Cerebellar cortex (tissue), 1 donor: Measurements from ENCODE around the gene ITIH4.

Experiments used
- DNase-seq: peaks from one replicate; pipeline ENCODE4 v3.0.0-alpha.2; 2015; ENCODE audit warnings: low spot score

The ITIH4 gene

DNA sequence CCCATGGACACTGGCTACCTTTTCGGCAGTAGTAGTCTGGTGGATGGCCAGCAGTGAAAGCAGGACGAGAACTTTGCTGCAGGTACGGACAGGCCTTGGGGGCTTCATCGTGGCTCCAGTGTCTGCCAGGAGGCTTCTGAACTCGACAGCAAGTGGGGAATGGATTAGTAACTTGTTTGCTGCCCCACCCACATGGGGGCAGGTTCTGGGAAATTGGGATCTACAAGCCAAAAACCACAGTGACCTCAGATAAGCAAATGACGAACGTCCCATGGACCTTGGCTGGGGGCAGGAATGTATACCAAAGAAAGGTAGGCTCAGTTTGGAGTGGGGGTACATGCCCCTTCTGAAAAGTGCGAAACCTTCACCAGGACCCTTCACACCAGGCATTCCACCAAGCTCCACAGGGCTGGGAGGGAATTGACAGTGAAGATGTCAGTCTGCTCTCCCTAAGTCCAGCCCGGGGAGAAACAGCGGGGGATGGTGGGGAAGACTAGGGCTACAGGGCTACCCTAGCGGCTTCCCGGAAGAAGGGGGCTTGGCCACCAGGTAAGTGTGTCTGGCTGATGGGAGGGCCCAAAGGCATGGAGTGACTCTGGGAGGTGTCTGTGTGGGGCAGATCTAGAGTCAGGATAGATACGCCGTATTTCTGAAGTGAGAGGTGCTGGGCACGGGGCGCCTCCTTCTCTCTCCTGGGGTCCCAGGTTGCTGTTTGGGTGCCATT lies at the start of gene ITIH4:
Gene ITIH4, minus strand, starts transcription at position 138 of the 724 bp plus-strand sequence. Its CDS starts 30 bp downstream, at position 108.
- DNase-seq: no peak

DNA sequence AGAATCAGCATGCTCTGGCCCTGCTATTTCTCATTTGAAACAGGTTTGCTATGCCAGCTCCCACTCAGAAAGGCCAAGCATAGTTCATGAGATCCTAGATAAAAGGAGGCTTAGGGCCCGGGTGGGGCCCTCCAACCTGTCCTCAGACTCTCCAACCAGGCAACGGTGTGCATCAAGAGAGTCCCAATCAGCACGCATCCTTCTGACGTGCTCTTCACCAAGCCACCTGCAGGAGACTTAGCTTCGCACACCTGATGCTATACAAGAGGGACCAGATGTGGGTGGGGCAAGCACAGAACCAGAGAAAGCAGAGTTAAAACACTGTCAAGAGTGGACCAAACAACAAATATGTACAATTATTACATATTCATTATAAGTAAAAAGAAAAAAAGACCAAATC lies 49.6 kb upstream of the ITIH4 start:
- no peak for DNase-seq

DNA sequence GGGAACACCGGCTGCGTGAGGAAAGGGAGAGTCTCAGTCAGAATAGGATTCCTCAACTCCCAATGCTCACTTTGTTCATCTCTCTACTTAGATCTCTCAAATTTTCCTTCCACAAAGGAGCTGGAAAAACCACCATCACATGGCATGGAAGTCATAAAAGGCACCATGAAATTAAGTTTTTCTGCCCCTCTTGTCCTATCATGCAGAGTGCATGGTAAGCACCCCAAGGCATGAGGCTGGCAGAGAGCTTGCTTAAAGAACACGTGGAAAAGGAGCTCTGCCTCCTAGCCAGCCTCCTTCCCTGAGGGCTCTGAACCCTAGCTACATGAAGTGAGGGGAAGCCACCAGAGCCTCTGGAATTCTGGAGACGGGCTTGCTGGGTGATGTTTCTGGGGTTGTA lies 49.1 kb upstream of the ITIH4 start:
- DNase-seq: no peak

DNA sequence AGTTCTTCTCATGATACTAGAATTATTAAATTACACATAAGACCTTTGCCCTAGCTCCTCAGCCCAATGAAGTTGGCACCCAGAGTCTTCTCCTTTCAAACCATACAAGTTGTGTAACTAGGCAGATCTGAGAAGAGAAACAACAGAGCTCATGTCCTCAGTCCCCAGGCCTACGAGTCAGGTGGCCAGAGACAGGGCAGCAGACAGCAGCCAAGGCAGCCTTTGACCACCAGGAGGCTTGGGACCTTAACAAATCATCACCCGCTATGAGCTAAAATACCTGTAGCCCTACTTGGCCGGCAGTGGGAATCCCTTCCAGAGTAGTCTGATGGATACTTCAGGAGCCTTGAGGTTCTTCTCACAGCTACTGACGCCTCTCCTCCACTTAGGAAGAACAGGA lies 48.6 kb upstream of the ITIH4 start:
- DNase-seq: no peak

DNA sequence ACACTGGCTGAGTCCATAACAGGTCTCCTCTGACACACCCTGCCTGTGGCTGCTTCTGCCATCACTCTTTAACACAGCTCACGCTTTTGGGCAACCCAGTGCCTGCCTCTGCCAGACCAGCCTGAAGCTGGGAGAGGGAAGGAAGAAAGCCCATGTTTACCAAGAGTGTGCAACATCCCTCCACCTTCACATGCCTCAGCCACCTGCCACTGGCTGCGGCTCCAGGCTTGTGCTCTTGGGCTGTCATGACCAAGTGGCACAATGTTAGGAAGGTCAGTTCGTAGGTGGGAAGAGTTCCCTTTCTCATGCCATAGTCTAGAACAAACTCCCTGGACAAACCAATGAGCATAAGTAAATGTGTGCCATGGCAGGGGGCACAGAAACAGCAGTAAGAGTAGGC lies 46.6 kb upstream of the ITIH4 start:
- no peak for DNase-seq

DNA sequence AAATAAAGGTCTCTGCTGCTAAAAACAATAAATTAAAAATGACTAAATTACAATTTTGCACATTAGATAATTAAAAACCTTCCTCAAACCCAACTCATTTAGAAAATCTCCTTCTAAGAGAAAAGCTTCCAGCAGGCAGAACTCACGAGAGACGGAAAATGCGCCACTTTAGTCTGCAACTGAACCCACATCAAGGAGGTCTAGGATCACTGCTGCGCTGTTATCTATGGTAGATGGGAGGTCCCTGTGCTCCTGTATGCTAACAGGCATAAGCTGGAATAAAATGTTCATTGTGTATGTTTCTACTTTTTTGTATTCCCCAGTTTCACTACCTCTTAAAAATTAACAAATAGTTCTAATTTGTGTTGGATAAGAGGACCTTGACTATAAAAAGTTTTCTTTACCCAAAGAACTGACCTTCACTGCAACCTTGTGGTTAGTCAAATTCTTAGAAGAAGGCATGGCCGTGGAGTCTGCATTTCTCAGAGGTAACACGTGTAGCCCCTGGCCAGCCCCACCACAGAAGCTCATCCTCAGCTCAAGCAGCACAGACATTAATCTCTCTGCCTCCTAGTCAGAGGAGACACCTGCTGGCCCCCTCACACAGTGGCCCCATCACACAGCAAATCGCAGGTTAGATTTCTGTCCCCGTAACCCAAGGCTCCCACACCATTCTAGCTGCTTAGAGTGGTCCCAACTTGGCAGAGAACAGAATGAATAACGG lies 44.6 kb upstream of the ITIH4 start:
- DNase-seq: no peak

DNA sequence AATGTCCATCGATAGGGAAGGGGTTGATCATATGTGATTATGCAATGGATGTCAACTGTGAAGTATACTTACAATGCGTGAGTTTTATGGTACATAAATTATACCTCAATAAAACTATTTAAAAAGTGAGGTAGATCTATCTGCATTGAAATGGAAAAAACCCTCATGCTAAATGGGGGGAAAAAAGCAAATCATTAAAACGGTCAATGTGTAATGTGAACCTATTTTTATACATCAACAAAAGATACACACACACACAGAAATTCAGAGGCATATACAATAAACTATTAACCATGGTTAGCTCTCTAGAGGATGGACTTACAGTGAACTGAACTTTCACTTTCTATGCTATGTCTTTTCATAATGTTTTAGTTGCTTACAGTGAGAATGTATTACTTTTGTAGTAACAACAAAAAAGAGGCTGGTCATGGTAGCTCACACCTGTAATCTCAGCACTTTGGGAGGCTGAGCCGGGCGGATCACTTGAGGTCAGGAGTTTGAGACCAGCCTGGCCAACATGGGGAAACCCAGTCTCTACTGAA lies 43.8 kb upstream of the ITIH4 start:
- no peak for DNase-seq

DNA sequence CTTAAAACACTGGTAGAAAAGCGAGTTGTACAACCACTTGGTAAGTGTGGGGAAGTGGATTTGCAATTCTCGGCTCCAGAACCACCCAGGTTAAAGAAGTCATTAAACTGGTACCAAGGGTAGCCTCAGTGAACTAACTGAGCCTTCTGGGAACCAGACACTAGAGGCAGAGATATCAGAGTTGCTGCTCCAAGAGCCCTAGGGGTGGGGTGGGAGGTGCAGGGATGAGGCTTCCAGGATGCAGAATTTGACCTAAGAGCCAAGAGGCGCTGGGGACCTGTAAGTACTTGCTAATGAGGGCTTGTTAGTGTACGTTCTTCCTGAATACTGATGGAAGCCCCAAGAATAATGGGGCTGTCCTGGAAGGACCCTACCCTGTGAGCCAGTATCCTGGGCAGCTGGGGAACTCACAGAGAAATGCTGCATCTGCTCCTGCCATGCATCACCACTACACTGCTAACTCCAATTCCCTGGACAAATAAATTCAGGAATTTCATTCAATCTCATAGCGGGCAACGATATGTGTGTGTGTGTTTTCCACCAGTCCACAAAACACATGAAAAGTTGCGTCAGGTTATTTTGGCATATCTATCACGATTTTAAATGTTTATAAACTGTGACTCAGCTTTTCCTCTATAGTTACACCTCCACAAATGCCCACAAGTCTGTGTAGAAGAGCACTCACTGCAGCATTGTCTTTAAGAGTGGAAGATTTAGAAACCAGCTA lies 43.1 kb upstream of the ITIH4 start:
- no peak for DNase-seq

DNA sequence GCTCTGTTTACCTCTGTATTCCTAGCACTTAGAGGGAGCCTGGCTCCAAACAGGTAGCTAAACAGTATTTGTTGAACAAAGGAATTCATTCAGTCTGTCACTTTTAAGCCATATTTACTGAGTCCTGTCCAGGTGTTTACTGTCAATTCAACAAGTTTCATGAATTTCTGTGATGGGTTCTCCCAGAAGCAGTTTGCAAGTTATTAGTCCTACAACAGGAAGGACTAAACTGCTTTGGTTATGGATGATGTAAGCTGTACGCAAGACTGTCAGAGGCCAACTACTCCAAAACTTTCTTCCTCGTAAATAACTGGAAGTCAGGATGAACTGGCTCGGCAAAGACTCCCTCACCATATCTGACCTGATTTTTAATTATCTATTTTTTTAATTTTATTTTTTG lies 41.8 kb upstream of the ITIH4 start:
- no peak for DNase-seq

DNA sequence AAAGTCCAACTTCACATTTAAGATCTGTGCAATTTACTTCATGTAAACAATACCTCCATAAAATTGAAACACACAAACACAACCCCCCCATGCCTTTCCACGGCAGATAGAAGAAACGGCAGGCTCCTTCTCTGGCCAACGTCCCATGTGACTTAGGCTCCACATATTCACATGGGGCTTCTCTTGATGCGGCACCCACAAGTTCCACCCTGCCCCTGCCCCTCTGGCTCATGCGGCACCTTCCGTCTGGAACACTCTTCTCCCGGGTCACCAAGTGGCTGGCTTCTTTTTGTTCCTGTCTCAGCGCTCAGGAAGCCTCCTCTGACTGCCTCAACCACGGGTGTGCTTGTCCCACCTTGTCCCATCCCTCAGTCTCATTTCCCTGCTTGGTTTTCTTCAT lies 41.3 kb upstream of the ITIH4 start:
- no peak for DNase-seq

DNA sequence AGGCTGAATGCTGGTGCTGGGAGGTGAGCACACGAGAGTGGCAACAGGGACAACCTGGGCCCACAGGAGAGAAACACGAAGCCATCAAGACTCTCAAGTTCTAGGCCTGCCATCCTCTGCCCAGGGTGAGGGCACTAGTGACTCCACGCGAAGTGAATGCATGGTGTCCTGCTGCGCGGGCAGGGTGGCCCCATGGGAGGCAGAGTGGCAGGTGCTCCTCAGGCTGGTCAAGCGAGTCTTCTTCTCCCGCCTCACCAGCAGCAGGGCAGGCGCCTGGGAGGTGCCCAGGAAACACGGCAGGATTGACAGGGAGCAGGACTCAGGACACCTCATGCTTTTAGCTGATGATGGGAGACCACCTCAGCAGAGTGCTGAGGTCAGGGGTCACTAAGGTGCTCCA lies 40.0 kb upstream of the ITIH4 start:
- DNase-seq: no peak

DNA sequence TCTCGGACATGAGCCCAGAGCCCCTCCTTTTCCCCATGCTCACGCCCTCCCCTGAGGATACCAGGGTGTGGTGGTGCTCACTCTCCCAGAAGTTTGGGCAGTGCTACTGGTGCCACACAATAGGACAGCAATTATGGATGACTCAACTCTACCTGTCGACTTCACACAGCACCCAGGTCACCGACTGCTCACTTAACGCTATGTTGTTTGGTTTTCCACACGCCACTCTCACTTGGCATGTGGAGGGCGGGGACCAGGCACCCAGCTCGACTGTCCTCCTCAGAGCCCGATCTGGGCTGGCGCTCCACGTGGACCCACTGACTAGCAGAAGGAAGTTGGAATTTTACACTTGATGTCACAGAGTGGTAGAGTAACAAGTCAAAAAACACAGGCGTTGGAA lies 36.0 kb upstream of the ITIH4 start:
- no peak for DNase-seq

DNA sequence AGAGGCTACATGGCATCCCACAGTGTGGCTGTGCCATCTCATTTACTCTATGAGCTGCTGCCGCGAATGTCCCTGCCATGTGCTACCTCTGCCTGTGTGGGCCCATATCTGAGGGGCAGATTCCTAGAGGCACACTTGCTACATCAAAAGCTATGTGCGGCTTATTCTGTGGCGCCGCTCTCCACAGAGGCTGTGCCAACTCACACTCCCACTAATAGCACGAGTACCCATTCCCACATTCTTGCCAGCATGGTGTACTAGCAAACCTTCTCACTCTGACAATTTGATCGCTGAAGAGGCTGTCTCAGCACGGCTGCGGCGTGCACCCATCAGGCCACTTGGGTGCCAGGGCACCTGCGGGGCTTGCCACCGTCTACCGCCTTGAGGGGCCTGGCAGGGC lies 35.5 kb upstream of the ITIH4 start:
- no peak for DNase-seq

DNA sequence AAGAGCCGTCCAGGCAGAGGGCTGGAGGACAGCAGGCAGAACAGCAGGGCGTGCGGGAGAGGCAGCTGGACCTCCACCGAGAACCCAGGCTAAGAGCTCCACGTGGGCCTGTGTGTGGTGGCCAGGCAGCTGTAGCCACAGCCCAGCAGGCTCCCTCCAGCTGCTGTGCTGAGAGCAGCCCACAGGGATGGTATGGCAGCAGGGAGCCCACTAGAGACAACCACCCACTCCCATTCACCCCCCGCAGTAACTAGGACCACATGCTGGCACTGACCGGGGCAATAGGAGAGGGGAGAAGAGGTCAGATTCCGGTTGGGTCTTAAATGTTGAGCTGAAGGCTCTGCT lies 29.9 kb upstream of the ITIH4 start:
- no peak for DNase-seq

DNA sequence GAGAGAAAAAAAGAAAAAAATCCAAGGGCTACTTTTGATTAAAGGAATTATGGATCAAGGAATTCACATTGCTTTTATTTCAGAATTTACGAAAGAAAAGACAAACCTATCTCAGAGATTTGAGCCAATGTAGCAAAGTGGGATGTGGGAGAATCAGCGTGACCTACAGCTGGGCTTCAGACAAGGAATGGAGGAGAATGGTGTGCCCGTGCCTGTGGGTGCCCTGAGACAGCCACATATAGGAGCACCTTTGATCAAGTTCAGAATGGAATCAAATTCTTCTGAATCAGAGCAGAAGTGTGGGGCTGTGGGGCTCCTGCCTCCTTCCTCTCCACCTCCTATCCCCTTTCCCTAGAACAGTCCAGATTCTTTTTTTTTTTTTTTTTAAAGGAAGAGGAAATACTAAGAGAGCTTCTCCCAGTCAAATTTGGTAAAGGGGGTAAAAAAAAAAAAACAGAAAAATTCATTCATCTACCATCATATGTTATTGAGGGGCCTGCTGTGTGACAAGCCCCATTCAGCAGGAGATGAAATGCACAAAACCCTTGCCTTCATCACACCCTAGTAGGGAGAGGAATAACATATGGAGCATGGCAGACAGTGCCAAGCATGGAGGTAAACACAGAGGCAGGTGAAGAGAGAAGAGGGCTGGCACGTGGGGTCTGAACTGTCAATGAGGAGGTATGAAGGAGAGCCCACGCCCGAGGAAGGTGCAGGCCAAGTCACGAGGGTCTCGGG lies 29.4 kb upstream of the ITIH4 start:
- peak; percentile 50 for DNase-seq

DNA sequence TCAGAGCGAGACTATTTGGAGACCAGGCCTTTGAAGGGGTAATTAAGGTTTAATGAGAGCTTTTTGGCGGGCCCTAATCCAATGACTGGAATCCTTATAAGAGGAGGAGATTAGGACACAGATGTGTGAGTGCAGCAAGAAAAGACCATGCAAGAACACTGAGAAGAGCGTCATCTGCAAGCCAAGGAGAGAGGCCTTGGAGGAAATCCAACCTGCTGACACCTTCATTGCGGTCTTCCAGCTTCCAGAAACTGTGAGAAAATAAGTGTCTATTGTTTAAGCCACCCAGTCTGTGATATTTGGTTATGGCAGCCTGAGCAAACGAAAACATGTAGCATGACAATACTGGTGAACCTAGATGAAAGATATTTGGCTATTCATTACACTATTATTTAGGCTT lies 27.4 kb upstream of the ITIH4 start:
- no peak for DNase-seq

DNA sequence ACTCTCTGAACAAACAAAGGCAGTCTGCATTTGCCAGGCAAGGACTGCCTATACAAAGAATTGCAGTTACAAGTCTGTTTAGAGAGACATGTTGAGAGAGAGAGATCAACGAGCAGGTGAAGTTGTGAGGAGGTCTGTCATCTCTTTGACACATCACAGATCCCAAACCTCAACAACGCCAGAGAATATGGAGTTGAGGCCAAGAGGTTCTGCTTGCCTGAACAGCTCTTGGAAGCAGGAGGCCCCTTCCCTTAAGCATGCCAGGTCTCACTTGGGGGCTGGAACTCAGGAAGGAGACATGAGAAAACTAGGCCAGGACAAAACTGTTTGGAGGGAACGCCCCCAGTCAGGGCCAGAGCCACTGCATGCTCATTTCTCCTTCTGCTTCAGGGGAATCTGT lies 26.7 kb upstream of the ITIH4 start:
- DNase-seq: no peak

DNA sequence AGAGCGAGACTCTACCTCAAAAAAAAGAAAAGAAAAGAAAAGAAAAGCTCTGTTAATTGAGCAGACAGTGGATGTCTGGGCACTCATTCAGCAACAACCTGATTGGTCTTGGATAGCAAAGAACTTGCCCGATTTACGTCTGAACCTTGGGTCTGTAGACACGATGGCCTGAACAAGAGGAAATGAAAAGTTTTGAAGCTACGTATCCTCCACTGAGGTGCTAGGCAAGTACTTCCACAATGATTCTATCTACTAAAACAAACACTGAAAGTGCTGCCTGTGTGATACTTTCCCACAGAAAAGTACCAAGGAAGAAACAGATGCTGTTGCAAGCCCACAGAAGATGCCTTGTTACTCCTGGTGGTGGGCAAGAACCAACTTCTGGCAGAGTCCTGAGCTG lies 26.2 kb upstream of the ITIH4 start:
- DNase-seq: no peak

DNA sequence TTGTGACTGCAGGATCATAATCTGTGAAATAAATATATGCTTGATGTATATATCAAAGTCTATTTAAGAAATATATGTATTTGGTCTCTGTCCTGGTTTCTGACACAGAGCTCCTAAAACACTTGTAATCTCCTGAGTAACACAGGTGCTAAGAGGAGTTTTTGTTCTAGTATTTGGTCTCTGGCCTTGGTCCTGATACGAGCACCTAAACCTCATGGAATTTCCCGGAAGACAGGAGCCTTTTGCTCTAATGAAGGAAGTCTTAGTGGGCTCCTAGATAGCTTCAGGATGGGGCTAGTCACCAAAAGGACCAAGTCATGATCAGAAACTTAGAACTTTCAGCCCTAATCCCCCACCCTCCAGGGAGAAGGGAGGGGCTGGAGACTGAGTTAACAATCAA lies 23.5 kb upstream of the ITIH4 start:
- no peak for DNase-seq

DNA sequence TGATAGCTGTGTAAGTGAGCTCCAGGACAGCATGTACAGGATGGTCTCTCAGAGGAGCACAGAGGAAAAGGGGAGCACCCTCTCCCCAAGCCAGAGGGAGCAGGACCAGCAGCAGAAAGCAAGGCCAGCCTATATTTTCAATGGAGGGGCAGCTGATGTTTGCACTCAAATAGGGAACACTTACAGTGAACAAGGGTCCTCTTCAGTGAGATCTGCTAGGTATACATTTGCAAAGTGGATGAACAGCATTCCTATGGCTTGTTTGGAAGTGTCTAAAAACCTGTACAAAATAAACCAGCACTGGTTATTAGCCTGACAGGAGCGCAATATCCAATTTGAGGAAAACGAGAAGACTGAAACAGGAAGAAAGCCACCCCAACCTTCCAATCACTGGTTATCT lies 21.9 kb upstream of the ITIH4 start:
- DNase-seq: no peak

DNA sequence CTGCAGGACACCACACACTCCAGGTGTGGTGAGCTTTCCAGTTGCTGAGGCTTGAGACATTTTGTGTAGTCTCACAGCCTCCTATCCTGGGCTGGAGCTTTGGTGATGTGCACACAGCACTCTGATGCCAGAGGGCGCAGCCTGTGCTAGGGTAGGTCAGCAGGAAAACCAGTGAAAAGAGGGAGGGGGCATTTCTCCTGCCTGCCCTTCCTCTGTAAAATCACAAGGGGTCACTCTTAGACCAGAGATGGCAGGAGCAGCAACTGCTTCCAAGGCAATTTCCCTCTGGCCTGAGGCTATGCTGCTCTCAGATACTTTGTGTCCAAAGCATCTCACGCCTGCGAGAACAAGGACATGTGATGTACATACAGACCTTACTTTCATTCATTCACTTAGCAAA lies 20.9 kb upstream of the ITIH4 start:
- DNase-seq: peak; percentile 67

DNA sequence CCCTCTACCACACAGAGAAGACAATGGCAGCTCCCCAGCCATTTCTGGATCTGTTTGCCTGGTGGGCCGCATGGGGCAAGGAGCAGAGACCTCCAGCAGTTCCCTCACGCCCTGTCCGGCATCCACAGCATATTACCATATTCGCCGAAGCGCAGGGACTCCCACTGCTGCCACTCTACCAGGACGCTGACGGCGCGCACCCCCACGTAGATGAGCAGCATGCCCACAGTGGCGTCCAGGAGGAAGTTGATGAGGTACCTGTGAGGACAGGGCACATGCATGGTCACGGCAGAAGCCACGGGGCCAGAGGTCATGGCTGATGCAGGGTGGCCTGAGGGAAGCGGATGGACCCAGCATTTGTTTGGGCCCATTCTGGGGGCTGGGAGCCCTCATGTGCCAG lies 19.2 kb upstream of the ITIH4 start:
- DNase-seq: no peak
